Endothelial cell of umbilical vein (primary cell): ENCODE measurements around the gene FAM118A. TPM values are rescaled to one million over a fixed set of nuclear protein-coding genes. Genes with fewer than 3 reads are reported as not detected.
A peak's percentile ranks its signal among the peaks of the same experiment; 100 is the strongest.

Experiments
- BruUV-seq: library from RNA; stranded (reverse); fragments of 400-500 nt; replicated peaks from 2 replicates; lab custom pipeline; 2021; lab: Mats Ljungman, UMichigan
- CTCF ChIA-PET: fragments of 300-600, 350-600 bp; sonication (Branson Sonifier 250); formaldehyde crosslinking; loops from one replicate; lab custom pipeline; 2021; ENCODE audit warnings: antibody characterized with exemption, inconsistent platforms; lab: Charles Lee
- POLR2A ChIA-PET: fragments of 300-600, 350-600 bp; sonication (Branson Sonifier 250); formaldehyde crosslinking; loops from one replicate; lab custom pipeline; 2021; ENCODE audit warnings: antibody characterized with exemption, inconsistent platforms; lab: Charles Lee
- DNase-seq: peaks from one replicate; pipeline ENCODE4 v3.0.0-alpha.2; 2011; ENCODE audit warnings: low read depth, low spot score
- FAIRE-seq: peaks from 2 replicates; lab custom pipeline; 2011; peaks lifted over from hg19 to GRCh38; lab: Jason Lieb, UNC
- H2AFZ ChIP-seq: 2 replicates; pipeline ENCODE4 v1.6.0; 2012; ENCODE audit warnings: low read depth, low read length, control low read depth, inconsistent platforms
- H3K27ac ChIP-seq: 2 replicates; pipeline ENCODE4 v1.5.1; 2011; ENCODE audit warnings: low read depth, mild to moderate bottlenecking, control low read depth, low read length, moderate library complexity; ENCODE audit not compliant: insufficient read depth
- H3K27me3 ChIP-seq, 2 experiments: 2 replicates each; pipeline versions ENCODE4 v1.6.0 to v1.6.1; 2011; ENCODE audit warnings: low read length in 2 of 2, mixed read lengths in 1 of 2; ENCODE audit not compliant: control insufficient read depth in 2 of 2, insufficient read depth in 2 of 2
- H3K36me3 ChIP-seq, 2 experiments: 2 replicates in 1 of 2; 3 replicates in 1 of 2; pipeline ENCODE4 v1.5.1; 2011; ENCODE audit warnings: low read length in 2 of 2, mild to moderate bottlenecking in 1 of 2, moderate library complexity in 1 of 2; ENCODE audit not compliant: control insufficient read depth in 2 of 2, insufficient read depth in 2 of 2; ENCODE audit errors: extremely low read depth in 1 of 2
- H3K4me1 ChIP-seq: 3 replicates; pipeline ENCODE4 v1.5.1; 2011; ENCODE audit warnings: mild to moderate bottlenecking, low read length; ENCODE audit not compliant: control insufficient read depth, insufficient read depth; ENCODE audit errors: extremely low read depth
- H3K4me2 ChIP-seq: 2 replicates; pipeline ENCODE4 v1.6.1; 2011; ENCODE audit warnings: low read length, control low read depth, mixed read lengths; ENCODE audit not compliant: insufficient read depth
- H3K4me3 ChIP-seq, 3 experiments: fragments of 200-600 bp in 1 of 3; sonication (generic), shearing (Covaris generic) in 1 of 3; replicated peaks in 1 of 3; 2 replicates each; pipeline ENCODE4 v1.5.1; 2011 to 2016; ENCODE audit warnings: control low read depth in 3 of 3, low read length in 3 of 3, mild to moderate bottlenecking in 2 of 3, inconsistent platforms in 1 of 3, low read depth in 1 of 3, moderate library complexity in 1 of 3; ENCODE audit not compliant: insufficient read depth in 1 of 3
- H3K79me2 ChIP-seq: 2 replicates; pipeline ENCODE4 v1.6.0; 2012; ENCODE audit warnings: low read length, inconsistent platforms; ENCODE audit not compliant: control insufficient read depth, insufficient read depth
- H3K9ac ChIP-seq: replicated peaks from 2 replicates; pipeline ENCODE3; 2011; ENCODE audit warnings: low read length, control low read depth; ENCODE audit not compliant: insufficient read depth; ENCODE audit errors: extremely low read depth
- H3K9me1 ChIP-seq: replicated peaks from 3 replicates; pipeline ENCODE4 v1.6.0; 2011; ENCODE audit warnings: mild to moderate bottlenecking, low read length; ENCODE audit not compliant: control insufficient read depth, insufficient read depth; ENCODE audit errors: extremely low read depth
- H3K9me3 ChIP-seq: replicated peaks from 2 replicates; pipeline ENCODE4 v1.5.1; 2012; ENCODE audit warnings: low read length, inconsistent platforms; ENCODE audit not compliant: control insufficient read depth, insufficient read depth
- H4K20me1 ChIP-seq: replicated peaks from 2 replicates; pipeline ENCODE3; 2011; ENCODE audit warnings: mild to moderate bottlenecking, low read length; ENCODE audit not compliant: control insufficient read depth, insufficient read depth; ENCODE audit errors: extremely low read depth
- EZH2 ChIP-seq: IDR thresholded peaks from 2 replicates; pipeline ENCODE4 v1.6.1; 2012; ENCODE audit warnings: borderline replicate concordance, low read depth, mild to moderate bottlenecking, moderate library complexity, low read length, inconsistent platforms; ENCODE audit not compliant: severe bottlenecking
- FOS ChIP-seq: IDR thresholded peaks from 2 replicates; pipeline ENCODE4 v1.6.1; 2011; ENCODE audit warnings: mild to moderate bottlenecking, low read length, moderate library complexity, borderline replicate concordance; ENCODE audit not compliant: insufficient read depth
- GATA2 ChIP-seq: IDR thresholded peaks from 2 replicates; pipeline ENCODE4 v1.7.0; 2011; ENCODE audit warnings: low read depth, mild to moderate bottlenecking, moderate library complexity, mixed read lengths, low read length; ENCODE audit not compliant: insufficient read length, insufficient read depth
- JUN ChIP-seq: IDR thresholded peaks from 2 replicates; pipeline ENCODE4 v1.6.1; 2011; ENCODE audit warnings: borderline replicate concordance, low read depth; ENCODE audit not compliant: insufficient read length, insufficient read depth
- MYC ChIP-seq: IDR thresholded peaks from one replicate; pipeline ENCODE4 v1.6.1; 2011; ENCODE audit warnings: mild to moderate bottlenecking, low read depth, low read length
- POLR2A ChIP-seq: IDR thresholded peaks from 2 replicates; pipeline ENCODE4 v1.6.1; 2012; ENCODE audit warnings: low read depth, mild to moderate bottlenecking, control low read depth, low read length
- POLR2AphosphoS5 ChIP-seq: IDR thresholded peaks from 2 replicates; pipeline ENCODE4 v1.6.1; 2012; ENCODE audit warnings: low read depth, mild to moderate bottlenecking, control low read depth, low read length, moderate library complexity; ENCODE audit not compliant: insufficient read depth
- dilution Hi-C: fragments of 300-500 bp; cut with MboI; formaldehyde crosslinking; loops from one replicate; pipeline ENCODE4 v1.15.0; 2019; ENCODE audit warnings: low sequenced_read_pairs; ENCODE audit not compliant: extremely low pct_ligation_motif_present
- intact Hi-C: fragments of 100-400 bp; cut with micrococcal nuclease; formaldehyde crosslinking; loops from one replicate; pipeline ENCODE4 v1.10.0; 2022
- polyA plus RNA-seq, 4 experiments: library from polyadenylated mRNA; depleted of rRNA in 3 of 4; stranded (reverse) in 3 of 4; unstranded in 1 of 4; fragments of >200 nt; gene quantifications; 2 replicates each; pipeline versions ENCODE4 v1.2.1 to v1.2.3, GENCODE V29; 2011 to 2012; ENCODE audit warnings: missing spikeins in 1 of 4
- total RNA-seq: library from RNA; stranded (reverse); gene quantifications from 2 replicates; pipeline ENCODE4 v1.2.3, GENCODE V29; 2021
- TF ChIP-seq, protein P1 (sequence below): IDR thresholded peaks from 2 replicates; pipeline ENCODE4 v1.6.1; 2011; ENCODE audit not compliant: insufficient read depth, insufficient read length
- TF ChIP-seq, protein P2 (sequence below), 2 donors: IDR thresholded peaks; 1 replicate in 1 of 2; 2 replicates in 1 of 2; pipeline ENCODE4 v1.5.1; 2011; ENCODE audit warnings: low read length in 2 of 2, mild to moderate bottlenecking in 2 of 2, moderate library complexity in 2 of 2, control low read depth in 1 of 2, inconsistent platforms in 1 of 2, low read depth in 1 of 2; ENCODE audit not compliant: insufficient read depth in 1 of 2; ENCODE audit errors: extremely low read depth in 1 of 2

FAM118A gene
- total and polyA plus RNA-seq, 2 donors (not counting 3 experiments of a cell fraction or from before 2014, with no cell fraction given) = 20.2 to 25.6 TPM

DNA sequence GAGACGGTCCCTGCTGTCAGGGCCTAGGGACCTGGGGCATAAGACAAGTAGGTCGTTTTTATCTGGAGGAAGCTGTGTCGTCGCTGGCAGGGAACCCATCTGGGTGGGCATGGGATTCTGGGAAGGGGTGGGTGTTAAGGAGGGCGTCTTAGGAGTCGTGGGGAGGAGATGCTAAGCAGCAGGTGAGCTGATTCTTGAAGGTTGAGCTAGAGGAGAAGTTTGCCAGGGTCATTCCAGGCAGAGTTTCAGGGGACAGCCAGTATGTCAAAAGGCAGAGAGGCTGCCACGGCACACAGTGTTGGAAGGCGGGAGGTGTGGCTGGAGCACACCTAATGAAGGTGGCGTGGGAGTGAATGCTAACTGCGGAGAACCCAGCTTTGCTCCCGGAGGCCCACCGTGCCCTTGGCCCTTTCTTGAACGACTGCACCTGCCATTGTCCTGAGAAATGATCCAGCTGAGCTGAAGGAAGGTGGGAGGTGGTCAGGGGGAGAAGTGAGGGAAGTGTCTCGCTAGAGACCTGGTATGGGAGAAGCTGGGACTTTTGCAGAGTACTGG lies 1.3 kb downstream of the FAM118A start:
- H2AFZ ChIP-seq = no peak overlapping the region
- intact Hi-C loops (loop anchor here (10.0 kb wide), 1 partner anchor 1286 kb away; the partner anchor contains the start of gene PARVB), dilution Hi-C loops (no loop called here)
- no peaks in the 10 kb centered on the region for H4K20me1 ChIP-seq
- peak overlapping the region; percentile 83 for H3K9ac ChIP-seq
- POLR2A ChIA-PET = no interaction called here
- DNase-seq = no peak
- no peak for TF ChIP-seq JUN
- no peak for TF ChIP-seq EZH2
- TF ChIP-seq, protein P1, sequence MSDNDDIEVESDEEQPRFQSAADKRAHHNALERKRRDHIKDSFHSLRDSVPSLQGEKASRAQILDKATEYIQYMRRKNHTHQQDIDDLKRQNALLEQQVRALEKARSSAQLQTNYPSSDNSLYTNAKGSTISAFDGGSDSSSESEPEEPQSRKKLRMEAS = no peak
- TF ChIP-seq, protein P2, sequence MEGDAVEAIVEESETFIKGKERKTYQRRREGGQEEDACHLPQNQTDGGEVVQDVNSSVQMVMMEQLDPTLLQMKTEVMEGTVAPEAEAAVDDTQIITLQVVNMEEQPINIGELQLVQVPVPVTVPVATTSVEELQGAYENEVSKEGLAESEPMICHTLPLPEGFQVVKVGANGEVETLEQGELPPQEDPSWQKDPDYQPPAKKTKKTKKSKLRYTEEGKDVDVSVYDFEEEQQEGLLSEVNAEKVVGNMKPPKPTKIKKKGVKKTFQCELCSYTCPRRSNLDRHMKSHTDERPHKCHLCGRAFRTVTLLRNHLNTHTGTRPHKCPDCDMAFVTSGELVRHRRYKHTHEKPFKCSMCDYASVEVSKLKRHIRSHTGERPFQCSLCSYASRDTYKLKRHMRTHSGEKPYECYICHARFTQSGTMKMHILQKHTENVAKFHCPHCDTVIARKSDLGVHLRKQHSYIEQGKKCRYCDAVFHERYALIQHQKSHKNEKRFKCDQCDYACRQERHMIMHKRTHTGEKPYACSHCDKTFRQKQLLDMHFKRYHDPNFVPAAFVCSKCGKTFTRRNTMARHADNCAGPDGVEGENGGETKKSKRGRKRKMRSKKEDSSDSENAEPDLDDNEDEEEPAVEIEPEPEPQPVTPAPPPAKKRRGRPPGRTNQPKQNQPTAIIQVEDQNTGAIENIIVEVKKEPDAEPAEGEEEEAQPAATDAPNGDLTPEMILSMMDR (IDR thresholded peaks at IDR 0.05; ENCODE audit: extremely low read depth in 1 of 2, insufficient read depth in 1 of 2, low read depth in 1 of 2, low read length in 2 of 2) = no peak
- no peak for TF ChIP-seq MYC
- no peak for TF ChIP-seq FOS
- TF ChIP-seq GATA2 = no peak
- no peak for TF ChIP-seq POLR2A
- TF ChIP-seq POLR2AphosphoS5 = no peak
- peak overlapping the region; percentile 61 for H3K4me2 ChIP-seq
- no TSS peak for BruUV-seq
- no peak for FAIRE-seq
- peak overlapping the region; percentile 74 to 98 (median 97) for H3K4me3 ChIP-seq
- H3K4me1 ChIP-seq = peaks cover 24% of the 10 kb centered on the region
- CTCF ChIA-PET = interaction anchor here (1.0 kb wide), 1 partner anchor 103 kb away, joined by 3 read pairs; no protein-coding TSS in a partner anchor
- no peaks in the 10 kb centered on the region for H3K9me1 ChIP-seq
- no peaks in the 10 kb centered on the region for H3K27me3 ChIP-seq
- H3K27ac ChIP-seq = no peak overlapping the region
- H3K79me2 ChIP-seq = peaks cover 45% of the 10 kb centered on the region
- no peaks in the 10 kb centered on the region for H3K36me3 ChIP-seq
- H3K9me3 ChIP-seq = no peaks in the 10 kb centered on the region
